NCI-H2171 (cell line): Measurements from ENCODE around the gene ARHGEF1.
"Not testable (repeated sequence)": the region's sequence is repeated elsewhere in the genome, so short reads cannot be mapped to it uniquely, and the experiment has no call there.

Experiments used
- DNase-seq: peaks from one replicate; lab custom pipeline; 2025; lab: John Stamatoyannopoulos, UW

The ARHGEF1 gene

DNA sequence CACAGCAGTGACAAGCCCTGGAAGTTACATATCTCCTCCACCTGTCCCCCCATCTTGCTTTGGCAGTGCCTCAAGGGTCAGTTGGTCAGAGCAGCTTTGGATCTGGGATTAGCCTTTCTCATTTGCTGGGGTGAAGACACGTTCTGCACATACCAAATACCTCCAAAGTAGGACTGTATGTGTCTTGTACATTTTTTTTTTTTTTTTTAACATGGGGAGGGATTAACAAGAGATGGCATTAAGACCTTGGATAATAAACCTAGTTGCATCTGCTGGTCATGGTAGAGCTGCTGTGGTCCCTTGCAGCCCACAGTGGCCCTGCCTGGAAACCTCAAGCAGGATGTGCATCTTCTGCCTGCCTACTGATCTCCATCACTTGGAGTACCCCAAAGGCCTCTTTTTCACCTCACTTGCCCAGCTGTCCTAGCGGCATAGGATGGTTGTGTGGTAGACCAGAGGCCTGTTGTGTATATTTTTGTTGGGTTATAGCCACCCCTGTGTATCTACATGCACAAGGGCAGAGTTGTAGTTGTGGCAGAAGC, 20.5 kb upstream of the ARHGEF1 start:
- DNase-seq = no peak

DNA sequence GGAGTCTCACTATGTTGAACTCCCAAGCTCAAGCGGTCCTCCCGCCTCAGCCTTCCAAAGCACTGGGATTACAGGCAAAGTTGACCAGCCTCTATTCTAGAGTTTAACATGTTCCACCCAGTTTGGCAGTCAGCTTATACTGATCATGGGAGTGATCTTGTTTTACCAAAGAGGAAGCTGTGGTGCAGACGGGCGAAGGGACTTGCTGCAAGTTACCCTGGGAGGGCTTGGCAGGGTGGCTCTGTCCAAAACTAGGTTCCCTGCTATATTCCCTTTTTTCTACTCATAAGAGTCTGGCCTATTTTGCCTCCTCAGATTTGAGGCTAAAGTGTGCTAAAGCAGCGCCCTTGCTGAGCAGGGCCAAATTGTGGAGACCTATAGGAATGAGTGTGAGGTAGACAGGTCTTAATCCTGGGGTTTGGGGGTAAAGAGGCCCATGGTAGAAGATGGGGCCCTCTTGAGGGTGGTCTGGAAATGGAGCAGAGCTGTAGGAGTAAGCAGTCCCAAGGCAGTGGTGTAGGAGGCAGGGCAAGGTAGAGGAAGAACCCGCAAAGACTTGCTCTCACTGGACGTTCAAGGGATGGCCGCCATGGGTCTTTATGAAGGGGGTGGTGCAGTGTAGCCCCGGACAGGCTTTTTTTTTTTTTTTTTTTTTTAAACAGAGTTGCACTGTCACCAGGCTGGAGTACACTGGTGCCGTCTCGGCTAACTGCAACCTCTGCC, 19.6 kb upstream of the ARHGEF1 start:
- DNase-seq = no peak

DNA sequence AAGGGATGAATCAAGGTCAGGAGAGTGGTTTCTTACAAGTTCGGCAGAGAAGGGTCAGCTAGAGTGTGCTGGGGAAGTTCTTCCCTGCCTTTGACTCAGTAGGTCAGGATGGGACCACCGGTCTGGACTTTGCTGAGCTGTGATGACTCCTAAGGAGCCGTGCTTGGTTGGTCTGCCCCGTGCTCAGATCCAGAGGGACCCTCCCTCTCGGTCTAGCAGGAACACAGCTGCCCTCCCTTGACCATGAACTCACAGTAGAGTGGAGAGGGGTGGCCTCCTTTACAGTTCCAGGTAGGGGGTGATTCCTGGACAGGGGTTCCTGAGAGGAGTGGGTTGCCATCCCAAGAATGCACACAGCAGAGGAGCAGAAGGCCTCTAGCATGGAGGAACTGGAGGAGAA, 18.6 kb upstream of the ARHGEF1 start:
- no peak for DNase-seq

DNA sequence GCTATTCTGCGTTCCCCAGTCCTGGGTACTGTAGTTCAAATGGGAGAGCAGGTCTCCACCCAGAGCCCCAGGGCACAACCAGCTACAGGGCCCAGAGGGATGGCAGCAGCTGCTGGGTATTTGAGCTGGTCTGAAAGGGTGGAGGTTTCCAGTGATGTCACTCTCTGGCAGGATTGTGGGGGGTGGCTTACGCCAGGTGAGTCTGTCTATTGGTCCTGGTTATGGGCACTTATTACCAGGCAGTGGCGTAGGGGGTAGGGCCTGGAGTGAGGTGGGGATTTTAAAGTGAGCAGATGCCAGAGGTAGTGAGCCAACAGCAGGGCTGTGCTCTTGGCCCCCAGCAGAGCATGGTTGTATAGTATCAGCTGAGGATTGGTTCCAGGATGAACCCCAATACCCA, 16.7 kb upstream of the ARHGEF1 start:
- DNase-seq = no peak

DNA sequence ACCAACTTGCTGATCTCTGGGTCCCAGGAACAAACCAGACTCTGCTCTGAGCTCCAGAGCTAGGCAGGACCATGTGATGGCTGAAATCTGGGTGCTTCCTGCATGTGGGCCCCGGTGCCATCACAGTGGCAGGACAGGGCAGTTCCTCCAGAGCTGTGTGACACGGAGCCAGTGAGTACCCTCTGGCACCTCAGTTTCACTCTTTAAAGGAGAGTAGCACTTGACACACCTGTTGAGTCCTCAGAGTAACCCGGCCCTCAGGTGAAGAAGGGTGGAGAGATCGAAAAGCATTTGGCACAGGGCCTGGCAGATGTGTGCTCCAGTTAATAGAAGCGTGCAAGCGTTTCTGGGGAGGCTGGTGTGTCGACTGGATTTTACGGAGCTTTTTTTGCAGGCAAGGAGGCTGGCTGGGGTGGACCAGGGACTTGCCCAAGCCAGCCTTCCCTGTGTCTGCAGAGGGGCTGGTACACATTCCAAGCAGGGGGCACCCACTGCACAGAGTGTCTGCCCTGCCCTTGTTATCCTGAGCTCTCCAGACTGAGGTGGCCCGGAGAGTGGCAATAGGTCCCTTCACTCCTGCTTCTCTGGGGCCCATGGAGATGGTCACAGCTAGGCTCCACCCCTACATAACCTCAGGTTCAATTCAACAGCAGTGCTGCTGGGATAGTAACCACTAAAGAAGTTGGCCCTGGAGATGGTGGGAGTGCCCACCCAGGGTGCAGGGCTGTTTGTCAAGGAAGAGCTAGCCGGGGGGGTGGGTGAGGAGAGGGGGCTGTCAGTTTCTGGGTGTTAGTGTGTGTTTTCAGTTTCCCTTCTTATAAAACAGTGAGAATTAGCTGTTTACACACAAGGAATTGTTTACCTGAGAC, 14.6 kb upstream of the ARHGEF1 start:
- no peak for DNase-seq

DNA sequence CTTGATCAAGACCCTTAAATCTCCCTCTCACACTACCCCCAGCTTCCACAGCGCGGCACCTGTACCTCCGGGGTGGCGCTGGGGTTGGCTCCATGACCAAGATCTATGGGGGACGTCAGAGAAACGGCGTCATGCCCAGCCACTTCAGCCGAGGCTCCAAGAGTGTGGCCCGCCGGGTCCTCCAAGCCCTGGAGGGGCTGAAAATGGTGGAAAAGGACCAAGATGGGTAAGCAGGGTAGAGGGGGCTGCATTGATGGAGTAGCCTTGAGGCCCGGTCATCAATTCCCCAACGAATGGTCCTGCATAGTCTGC, 14.0 kb upstream of the ARHGEF1 start:
- no peak for DNase-seq

DNA sequence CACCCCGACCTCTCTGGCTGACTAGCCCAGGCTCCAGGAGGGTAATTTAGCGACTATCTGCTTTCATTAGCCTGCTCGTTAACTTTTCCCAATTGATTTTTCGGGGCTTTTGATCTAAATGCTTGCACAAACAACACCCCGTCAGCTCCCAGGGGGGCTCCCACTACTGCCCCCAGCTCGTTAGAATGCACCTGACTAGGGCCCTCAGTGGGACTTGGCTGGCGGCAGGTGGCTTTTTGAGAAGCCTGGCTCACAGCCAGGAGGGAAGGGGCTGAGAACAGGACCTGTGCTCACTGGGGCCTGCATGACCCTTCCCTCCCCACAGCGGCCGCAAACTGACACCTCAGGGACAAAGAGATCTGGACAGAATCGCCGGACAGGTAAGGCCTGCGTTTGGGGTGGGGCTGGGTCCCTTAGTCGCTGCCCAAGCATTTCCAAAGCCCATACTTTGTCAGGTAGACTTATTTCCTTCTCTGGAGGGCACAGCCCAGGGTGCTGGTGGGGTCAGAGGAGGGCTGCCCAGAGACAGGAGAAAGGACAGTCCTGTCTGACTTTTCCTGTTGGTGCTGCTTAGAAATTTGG, 13.5 kb upstream of the ARHGEF1 start:
- no peak for DNase-seq

DNA sequence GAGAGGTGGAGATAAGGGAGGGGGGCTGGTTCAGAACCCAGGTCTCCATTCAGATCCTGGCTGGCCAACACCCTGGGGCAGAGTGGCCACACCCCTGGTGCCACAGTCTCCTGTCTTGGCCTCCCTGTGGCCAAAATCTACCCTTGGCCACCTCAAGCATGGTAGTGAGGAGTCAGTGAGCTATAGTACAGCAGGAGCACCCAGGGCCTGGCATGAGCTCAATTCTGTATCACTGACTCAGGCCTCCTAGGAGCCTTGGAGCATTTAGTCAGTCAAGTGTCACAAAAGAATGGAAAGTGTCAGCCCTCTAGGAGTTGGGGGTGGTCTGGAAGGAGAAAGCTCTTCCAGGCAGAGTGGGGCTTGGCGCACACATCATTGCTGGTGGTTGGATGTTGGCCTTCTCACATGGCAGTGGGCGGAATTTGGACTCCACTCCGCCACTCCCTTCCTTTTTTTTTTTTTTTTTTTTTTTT, 12.5 kb upstream of the ARHGEF1 start:
- DNase-seq = no peak

DNA sequence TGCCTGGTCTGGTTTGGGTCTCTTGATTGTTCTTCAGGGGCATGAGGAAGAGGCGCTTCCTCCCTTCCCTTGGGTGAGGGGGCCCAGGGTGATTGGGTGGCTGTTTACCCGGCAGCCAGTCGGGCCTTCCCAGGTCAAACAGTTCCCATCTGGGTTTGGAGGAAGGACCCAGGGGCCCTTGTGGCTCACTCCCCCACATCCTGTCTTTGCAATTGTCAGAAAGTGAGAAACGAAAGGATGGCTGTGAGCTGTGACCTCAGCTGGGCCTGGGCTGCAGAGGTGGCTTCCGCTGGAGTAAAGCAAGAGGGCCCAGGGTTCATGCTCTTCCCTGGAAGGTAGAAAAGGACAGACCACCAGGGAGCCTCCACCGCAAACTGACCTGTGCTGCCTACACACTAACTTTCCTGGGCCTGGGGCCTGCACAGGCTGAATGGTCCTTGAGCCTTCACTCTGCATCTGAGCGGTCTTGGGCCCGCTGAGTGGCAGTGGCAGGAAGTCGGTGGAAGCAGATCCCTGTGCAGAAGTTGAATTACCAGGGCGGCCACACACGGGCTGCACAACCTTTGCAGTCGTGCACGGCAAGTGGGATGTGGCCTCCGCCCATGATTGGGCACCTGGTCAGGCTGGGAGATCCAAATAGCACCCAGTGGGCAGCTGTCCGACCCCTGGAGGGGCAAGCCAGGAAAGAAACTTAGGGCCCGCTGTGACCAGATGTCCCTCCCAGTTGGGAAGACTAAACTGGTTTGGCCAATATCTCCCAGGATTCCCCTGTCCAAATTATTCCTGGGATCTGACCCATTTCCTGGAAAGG, 11.2 kb upstream of the ARHGEF1 start:
- DNase-seq = no peak

DNA sequence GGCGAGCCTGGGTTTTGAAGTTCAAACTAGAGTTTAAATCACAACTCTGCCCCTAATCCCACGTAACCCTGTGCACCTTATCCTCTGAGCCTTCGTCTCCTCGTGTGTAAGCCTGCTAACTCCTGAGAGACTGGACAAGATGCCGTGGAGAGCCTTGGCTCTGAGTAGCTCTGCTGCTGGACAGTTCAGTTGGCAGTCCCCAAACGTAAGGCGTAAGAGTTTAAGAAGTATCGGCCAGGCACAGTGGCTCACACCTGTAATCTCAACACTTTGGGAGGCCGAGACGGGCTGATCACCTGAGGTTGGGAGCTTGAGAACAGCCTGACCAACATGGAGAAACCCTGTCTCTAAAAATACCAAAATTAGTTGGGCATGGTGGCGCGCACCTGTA, 10.6 kb upstream of the ARHGEF1 start:
- no peak for DNase-seq

DNA sequence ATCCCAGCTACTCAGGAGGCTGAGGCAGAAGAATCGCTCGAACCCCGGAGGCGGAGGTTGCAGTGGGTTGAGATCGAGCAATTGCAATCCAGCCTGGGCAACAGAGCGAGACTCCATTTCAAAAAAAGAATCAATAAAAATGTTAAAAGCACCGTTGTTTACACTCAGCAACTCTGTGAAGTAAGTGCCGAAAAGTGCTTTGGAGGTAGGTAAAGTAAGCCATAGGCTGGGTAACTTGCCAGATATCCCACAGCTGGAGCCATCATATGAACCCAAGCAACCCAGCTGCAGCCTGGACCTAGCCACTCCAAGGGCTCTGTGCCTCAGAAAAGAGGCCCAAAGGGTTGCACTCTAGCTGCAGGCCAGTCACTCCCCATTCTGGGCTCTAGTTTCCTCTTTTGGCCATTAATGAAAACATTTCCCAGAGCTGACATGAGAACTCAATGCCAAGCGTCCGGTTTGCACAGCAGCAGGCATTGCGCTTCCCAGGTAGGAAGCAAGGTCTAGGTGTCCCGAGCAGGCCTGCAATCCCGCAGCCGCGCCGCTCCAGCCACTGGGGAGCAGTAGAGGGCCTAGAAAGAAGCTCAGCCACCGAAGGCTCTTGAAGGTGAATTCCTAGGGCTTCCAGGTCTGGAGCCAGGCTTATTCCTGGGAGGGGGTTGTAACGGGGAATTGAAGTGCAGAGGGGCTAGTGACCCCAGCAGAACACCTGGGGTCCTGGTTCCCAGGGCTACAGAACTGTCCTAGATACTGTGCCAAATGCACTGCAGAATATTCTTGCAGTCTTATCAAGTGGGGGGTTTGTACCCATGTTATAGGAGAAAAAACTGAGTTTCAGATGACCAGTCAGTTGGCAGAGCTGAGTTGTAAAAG, 10.0 kb upstream of the ARHGEF1 start:
- DNase-seq = peak; percentile 64

DNA sequence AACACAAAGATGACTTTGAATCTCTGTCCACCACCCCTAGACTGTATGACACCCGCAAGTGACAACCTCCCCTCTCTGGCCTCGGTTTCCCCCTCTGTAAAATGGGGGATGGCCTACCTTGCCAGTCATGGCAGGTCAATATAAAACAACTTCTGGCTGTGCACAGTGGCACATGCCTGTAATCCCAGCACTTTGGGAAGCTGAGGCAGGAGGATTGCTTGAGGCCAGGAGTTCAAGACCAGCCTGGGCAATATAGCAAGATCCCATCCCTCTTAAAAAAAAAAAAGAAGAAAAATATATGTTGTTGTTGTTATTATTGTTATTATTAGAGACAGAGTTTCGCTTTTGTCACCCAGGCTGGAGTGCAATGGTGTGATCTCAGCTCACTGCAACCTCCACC, 7.0 kb upstream of the ARHGEF1 start:
- DNase-seq = not testable (repeated sequence)

DNA sequence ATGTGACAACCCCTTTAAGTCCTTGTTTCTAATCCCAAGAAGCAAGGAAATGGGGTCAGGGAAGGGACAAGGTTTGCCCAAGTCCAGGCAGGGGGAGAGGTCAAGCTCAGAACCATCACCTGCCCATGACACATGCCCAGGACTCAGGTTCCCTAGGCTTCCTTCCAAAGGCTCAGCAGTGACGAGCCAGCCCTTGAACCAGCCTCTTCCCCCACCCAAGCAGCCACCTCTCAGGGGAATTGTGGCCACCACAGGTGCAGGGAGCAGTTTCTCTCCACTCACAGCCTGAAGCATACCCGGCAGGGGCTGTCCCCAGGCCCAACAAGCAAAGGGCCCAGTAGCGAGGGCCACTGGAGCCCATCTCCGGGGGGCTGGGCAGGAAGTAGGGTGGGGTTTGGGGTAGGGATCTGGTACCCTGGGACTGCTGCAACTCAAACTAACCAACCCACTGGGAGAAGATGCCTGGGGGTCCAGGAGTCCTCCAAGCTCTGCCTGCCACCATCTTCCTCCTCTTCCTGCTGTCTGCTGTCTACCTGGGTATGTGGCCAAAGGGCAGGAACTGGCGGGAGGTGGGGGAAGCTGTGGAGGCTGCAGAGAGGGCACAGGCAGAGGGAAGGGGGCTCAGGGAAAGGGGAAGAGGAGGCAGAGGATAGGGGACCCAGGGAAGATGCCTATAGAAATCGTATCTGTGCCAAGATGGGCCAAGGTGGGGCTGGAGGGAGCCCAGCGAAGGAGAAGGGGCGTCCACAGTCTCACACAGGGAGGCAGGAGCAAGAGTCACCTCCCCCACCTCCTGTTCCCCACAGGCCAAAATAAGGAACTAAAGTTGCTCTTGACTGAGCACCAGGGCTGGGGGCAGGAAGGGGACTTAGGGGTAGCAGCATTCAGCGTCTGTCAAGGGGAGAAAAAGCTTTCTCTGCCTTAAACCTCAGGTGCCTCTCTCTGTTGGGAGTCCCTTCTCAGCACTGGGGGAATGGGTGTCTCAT, 5.8 kb upstream of the ARHGEF1 start, which contains the start of gene CD79A:
CD79A (plus strand) TSS at position 433 of the 986 bp plus-strand sequence; CDS start at position 459, 26 bp downstream.
- no peak for DNase-seq

DNA sequence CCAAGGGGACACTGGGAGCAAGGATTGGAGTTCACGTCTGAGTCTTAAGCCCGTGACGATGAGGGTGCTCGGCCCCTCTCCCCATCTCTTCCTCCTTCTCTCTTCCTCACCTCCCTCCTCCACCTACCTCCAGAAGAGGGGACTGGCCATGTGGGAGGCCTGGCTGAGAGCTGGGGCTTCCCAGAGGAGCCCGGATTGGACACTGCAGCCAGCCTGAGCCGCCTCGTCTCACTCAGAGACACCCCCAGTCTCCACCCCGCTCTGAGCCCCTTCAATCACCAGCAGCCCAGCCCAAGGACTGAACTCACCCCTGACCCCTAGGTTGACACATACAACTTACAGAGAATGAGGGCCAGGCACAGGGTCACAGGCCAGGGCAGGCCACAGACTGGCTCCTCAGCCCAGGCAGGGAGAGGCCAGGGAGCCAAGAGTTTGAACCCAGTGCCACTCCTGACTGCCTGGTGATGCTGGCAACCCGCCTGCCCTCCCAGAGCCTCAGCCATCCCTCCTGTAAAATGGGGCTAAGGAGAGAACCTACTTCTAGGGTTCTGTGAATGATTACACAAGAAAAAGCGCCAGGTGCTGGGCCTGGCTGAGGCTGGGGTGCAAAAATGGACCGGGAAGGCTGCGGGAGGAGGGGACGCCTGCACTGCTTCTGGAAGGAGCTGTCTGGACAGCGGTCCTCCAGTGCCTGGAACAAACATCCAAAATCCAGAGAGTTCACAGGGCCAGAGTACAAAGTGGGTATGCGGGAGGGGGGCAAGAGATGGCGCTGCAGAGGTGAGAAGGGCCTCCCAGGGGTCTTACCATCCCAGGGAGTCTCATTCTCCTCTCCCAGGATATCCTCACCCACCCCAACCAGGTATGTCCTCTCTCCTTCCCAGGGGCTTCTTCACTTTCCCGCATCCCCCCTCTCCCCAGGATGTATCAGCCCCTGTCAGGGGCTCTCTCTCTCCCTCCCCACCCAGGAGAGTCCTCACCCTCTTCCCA, 4.8 kb upstream of the ARHGEF1 start:
- DNase-seq = no peak

DNA sequence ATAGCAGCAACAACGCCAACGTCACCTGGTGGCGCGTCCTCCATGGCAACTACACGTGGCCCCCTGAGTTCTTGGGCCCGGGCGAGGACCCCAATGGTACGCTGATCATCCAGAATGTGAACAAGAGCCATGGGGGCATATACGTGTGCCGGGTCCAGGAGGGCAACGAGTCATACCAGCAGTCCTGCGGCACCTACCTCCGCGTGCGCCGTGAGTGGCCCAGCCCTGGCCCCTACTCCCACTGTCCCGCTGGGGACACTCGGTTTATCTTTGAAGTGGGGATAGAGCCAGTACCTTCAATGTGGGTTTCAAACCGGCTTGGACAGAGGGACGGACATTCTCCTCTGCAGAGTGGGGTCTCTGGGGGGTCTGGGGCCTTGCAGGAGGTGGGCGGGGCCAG, 3.9 kb upstream of the ARHGEF1 start:
- DNase-seq = no peak

DNA sequence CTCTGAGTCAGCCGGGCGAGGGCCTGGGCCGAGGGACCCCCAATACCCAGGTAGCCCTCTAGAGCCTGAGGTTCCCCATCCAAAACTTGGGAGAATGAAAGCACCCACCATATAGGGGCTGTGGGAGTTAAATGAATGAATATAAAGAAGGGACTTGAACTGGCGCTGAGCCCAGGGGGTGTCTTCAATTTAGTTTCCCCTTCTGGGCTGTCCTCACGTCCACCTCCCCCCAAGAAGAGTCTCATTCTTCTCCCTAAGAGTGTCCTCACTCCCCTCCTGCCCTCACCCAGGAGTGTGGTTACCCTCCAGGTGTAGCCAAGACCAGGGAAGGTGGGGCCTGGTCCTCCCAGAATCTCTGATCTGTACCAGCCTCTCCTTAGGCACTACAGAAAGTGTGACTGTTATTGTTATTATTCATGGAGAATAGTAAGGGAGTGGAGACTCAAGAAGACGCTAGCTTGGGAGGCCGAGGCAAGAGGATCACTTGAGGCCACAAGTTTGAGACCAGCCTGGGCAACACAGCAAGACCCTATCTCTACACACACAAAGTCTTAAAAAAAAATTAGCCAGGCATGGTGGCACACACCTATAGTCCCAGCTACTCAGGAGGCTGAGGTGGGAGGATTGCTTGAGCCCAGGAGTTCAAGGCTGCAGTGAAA, 3.2 kb upstream of the ARHGEF1 start:
- no peak for DNase-seq

DNA sequence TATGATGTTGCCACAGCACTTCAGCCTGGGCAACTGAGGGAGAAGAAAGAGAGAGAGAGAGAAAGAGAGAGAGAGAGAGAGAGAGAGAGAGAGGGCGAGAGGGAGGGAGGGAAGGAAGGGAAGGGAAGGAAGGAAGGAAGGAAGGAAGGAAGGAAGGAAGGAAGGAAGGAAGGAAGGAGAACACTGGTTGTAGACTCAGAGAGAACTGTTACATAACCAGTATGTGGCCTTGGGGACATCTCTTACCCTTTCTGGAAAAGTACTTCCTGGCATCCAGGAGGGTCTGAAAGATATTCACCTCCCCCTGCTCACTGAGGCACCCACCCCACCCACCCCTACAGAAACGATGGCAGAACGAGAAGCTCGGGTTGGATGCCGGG, 2.7 kb upstream of the ARHGEF1 start:
- DNase-seq = no peak

DNA sequence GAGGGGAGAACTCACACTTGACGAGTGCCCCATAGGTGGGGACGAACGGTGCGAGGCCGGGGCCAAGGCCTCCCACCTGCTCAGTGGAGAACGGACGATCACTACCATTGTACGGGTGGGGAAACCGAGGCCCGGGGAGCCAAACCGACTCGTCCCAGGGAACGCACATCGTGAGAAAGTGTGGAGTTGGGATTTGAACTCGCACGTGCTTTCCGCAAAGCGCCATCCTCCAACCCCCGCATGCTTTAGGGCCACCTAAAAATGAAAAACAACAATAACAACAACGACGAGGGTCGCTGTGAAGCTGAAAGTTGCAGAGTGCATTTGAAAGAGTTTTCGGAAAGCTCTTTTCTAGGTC, 458 bp downstream of the ARHGEF1 start:
- DNase-seq = no peak
